ENCODE measurements around the gene APOBEC4. TPM values are rescaled to one million over a fixed set of nuclear protein-coding genes. Genes with fewer than 3 reads are reported as not detected.
A peak's percentile ranks its signal among the peaks of the same experiment; 100 is the strongest.

APOBEC4 gene
- total and polyA plus RNA-seq, 2 experiments from 2014 or later, result not detected

- no peaks in the 10 kb centered on the region for H4K20me1 ChIP-seq (ENCODE audit: insufficient read depth)
- WGBS, 2 experiments (ENCODE audit: low coverage in 1 of 2, low lambda C conversion rate in 2 of 2, missing lambda C conversion rate in 2 of 2), result 61 to 81% methylated on average over 1 of the region's 1 CpG
- in situ Hi-C loops (cut with MboI), result no loop called here
These were observed 12.9 kb downstream of the APOBEC4 start for GRCh38 chr1:183640193-183640592.

GRCh38 chr1:183638649-183639387 is 14.3 kb downstream of the APOBEC4 start:
- no peak overlapping the region for H3K4me3 ChIP-seq
- DNase-seq, result no peak
- H3K79me2 ChIP-seq (ENCODE audit: insufficient read depth), result peaks cover 76% of the 10 kb centered on the region
- H3K4me1 ChIP-seq (ENCODE audit: insufficient read depth), result peaks cover 15% of the 10 kb centered on the region
- H3F3A ChIP-seq (ENCODE audit: insufficient read depth), result peaks cover 12% of the 10 kb centered on the region
- H3K9ac ChIP-seq, result no peak overlapping the region
- no peaks in the 10 kb centered on the region for H3K27me3 ChIP-seq (replicated peaks; ENCODE audit: insufficient read depth)
- H2AFZ ChIP-seq, result no peak overlapping the region
- no peak for TF ChIP-seq EZH2 (IDR thresholded peaks at IDR 0.05; ENCODE audit: insufficient read depth, poor library complexity, severe bottlenecking)
- TF ChIP-seq EZH2phosphoT487 (IDR thresholded peaks at IDR 0.05; ENCODE audit: insufficient read depth, low read depth), result no peak
- H3K4me2 ChIP-seq (ENCODE audit: unreplicated experiment), result peak overlapping the region; percentile 96
- H3K36me3 ChIP-seq (ENCODE audit: low read depth), result no peaks in the 10 kb centered on the region
- no peaks in the 10 kb centered on the region for H3K9me2 ChIP-seq (ENCODE audit: insufficient read depth)
- in situ Hi-C loops (cut with MboI), result no loop called here
- no peaks in the 10 kb centered on the region for H3K9me3 ChIP-seq (ENCODE audit: low read depth)
- H3K27ac ChIP-seq, result no peak overlapping the region
- no peaks in the 10 kb centered on the region for H4K20me1 ChIP-seq (ENCODE audit: insufficient read depth)
- WGBS, 2 experiments (ENCODE audit: low coverage in 1 of 2, low lambda C conversion rate in 2 of 2, missing lambda C conversion rate in 2 of 2), result 92 to 93% methylated on average over 7 of the region's 7 CpGs

More at GRCh38 chr1:183640193-183640592, 12.9 kb downstream of the APOBEC4 start:
- Histone ChIP-seq H3K9ac (no peak overlapping the region), H3K9me2 (ENCODE audit: insufficient read depth) (no peaks in the 10 kb centered on the region), H3K79me2 (ENCODE audit: insufficient read depth) (peaks cover 63% of the 10 kb centered on the region), H3K27me3 (replicated peaks; ENCODE audit: insufficient read depth) (no peaks in the 10 kb centered on the region), H3K4me1 (ENCODE audit: insufficient read depth) (peaks cover 15% of the 10 kb centered on the region), H3K27ac (no peak overlapping the region), H3K4me2 (ENCODE audit: unreplicated experiment) (no peak overlapping the region), H3K9me3 (ENCODE audit: low read depth) (no peaks in the 10 kb centered on the region), H3K4me3 (no peak overlapping the region), H2AFZ (no peak overlapping the region), H3K36me3 (ENCODE audit: low read depth) (no peaks in the 10 kb centered on the region), H3F3A (ENCODE audit: insufficient read depth) (no peaks in the 10 kb centered on the region)
- no peak for DNase-seq
- TF ChIP-seq EZH2phosphoT487 (IDR thresholded peaks at IDR 0.05; ENCODE audit: insufficient read depth, low read depth) (no peak), EZH2 (IDR thresholded peaks at IDR 0.05; ENCODE audit: insufficient read depth, poor library complexity, severe bottlenecking) (no peak)

- 39 to 41% methylated on average over 5 of the region's 5 CpGs for WGBS, 2 experiments (ENCODE audit: low coverage in 1 of 2, low lambda C conversion rate in 2 of 2, missing lambda C conversion rate in 2 of 2)
- H3K9me2 ChIP-seq (ENCODE audit: insufficient read depth), result no peaks in the 10 kb centered on the region
- peak overlapping the region; percentile 88 for H2AFZ ChIP-seq
- peaks cover 90% of the 10 kb centered on the region for H3K79me2 ChIP-seq (ENCODE audit: insufficient read depth)
- peak; percentile 9 for DNase-seq
- in situ Hi-C loops (cut with MboI), result no loop called here
- peak overlapping the region; percentile 96 for H3K4me2 ChIP-seq (ENCODE audit: unreplicated experiment)
- H3K9ac ChIP-seq, result peak overlapping the region; percentile 78
- H3K4me3 ChIP-seq, result peak overlapping the region; percentile 96
- 0 out of 2 replicates have a peak, but pooled peaks cover 1% of the 10 kb centered on the region for H3K36me3 ChIP-seq (ENCODE audit: low read depth)
- H3K27me3 ChIP-seq (replicated peaks; ENCODE audit: insufficient read depth), result no peaks in the 10 kb centered on the region
- H4K20me1 ChIP-seq (ENCODE audit: insufficient read depth), result no peaks in the 10 kb centered on the region
- H3K27ac ChIP-seq, result peak overlapping the region; percentile 79; the same call in 1 of the 2 replicates
- peaks cover 18% of the 10 kb centered on the region for H3K4me1 ChIP-seq (ENCODE audit: insufficient read depth)
- no peak for TF ChIP-seq EZH2phosphoT487 (IDR thresholded peaks at IDR 0.05; ENCODE audit: insufficient read depth, low read depth)
- TF ChIP-seq EZH2 (IDR thresholded peaks at IDR 0.05; ENCODE audit: insufficient read depth, poor library complexity, severe bottlenecking), result no peak
- H3F3A ChIP-seq (ENCODE audit: insufficient read depth), result peaks cover 32% of the 10 kb centered on the region
- no peaks in the 10 kb centered on the region for H3K9me3 ChIP-seq (ENCODE audit: low read depth)
These were observed 16.3 kb downstream of the APOBEC4 start for GRCh38 chr1:183636783-183637182.

- peak overlapping the region; percentile 79 for H3K27ac ChIP-seq
- DNase-seq, result no peak
- in situ Hi-C loops (cut with MboI), result no loop called here
- peaks cover 22% of the 10 kb centered on the region for H3K4me1 ChIP-seq (ENCODE audit: insufficient read depth)
- peaks cover 90% of the 10 kb centered on the region for H3K79me2 ChIP-seq (ENCODE audit: insufficient read depth)
- H3K9ac ChIP-seq, result peak overlapping the region; percentile 78
- H3K9me2 ChIP-seq (ENCODE audit: insufficient read depth), result no peaks in the 10 kb centered on the region
- no peaks in the 10 kb centered on the region for H4K20me1 ChIP-seq (ENCODE audit: insufficient read depth)
- H3F3A ChIP-seq (ENCODE audit: insufficient read depth), result peaks cover 35% of the 10 kb centered on the region
- 0 out of 2 replicates have a peak, but pooled peaks cover 3% of the 10 kb centered on the region for H3K36me3 ChIP-seq (ENCODE audit: low read depth)
- H3K4me3 ChIP-seq, result peak overlapping the region; percentile 96
- no peaks in the 10 kb centered on the region for H3K27me3 ChIP-seq (replicated peaks; ENCODE audit: insufficient read depth)
- TF ChIP-seq EZH2 (IDR thresholded peaks at IDR 0.05; ENCODE audit: insufficient read depth, poor library complexity, severe bottlenecking) (no peak), EZH2phosphoT487 (IDR thresholded peaks at IDR 0.05; ENCODE audit: insufficient read depth, low read depth) (no peak)
- 4 to 5% methylated on average over 15 of the region's 15 CpGs for WGBS, 2 experiments (ENCODE audit: low coverage in 1 of 2, low lambda C conversion rate in 2 of 2, missing lambda C conversion rate in 2 of 2)
- no peaks in the 10 kb centered on the region for H3K9me3 ChIP-seq (ENCODE audit: low read depth)
- H3K4me2 ChIP-seq (ENCODE audit: unreplicated experiment), result peak overlapping the region; percentile 96
- peak overlapping the region; percentile 88 for H2AFZ ChIP-seq
These were observed 16.8 kb downstream of the APOBEC4 start for GRCh38 chr1:183636334-183636682.
